ENCODE data around the gene IL36G.
"Not testable (repeated sequence)": the region's sequence is repeated elsewhere in the genome, so short reads cannot be mapped to it uniquely, and the experiment has no call there.

Gene IL36G

GRCh38 chr2:112977559-112978056, at the start of gene IL36G:
TSS of gene IL36G (plus strand) at chr2:112978006. CDS start at chr2:112978639, 633 bp downstream.
- no peak for DNase-seq

GRCh38 chr2:112933261-112933660, 44.5 kb upstream of the IL36G start:
- no peak for DNase-seq

GRCh38 chr2:112934117-112934516, 43.7 kb upstream of the IL36G start:
- DNase-seq = not testable (repeated sequence)

- DNase-seq = no peak
Observed at GRCh38 chr2:112936927-112937232, 40.9 kb upstream of the IL36G start.

- DNase-seq = no peak
Observed at GRCh38 chr2:112938904-112939303, 38.9 kb upstream of the IL36G start.

- no peak for DNase-seq
Observed at GRCh38 chr2:112939425-112939824, 38.4 kb upstream of the IL36G start.

- no peak for DNase-seq
Observed at GRCh38 chr2:112940859-112941625, 36.8 kb upstream of the IL36G start.

GRCh38 chr2:112941753-112942653, 35.8 kb upstream of the IL36G start:
- DNase-seq = peak; percentile 6

GRCh38 chr2:112942654-112943002, 35.2 kb upstream of the IL36G start:
- DNase-seq = no peak

- DNase-seq = no peak
Observed at GRCh38 chr2:112944971-112945370, 32.8 kb upstream of the IL36G start.

- DNase-seq = no peak
Observed at GRCh38 chr2:112946086-112946485, 31.7 kb upstream of the IL36G start.

- DNase-seq = no peak
Observed at GRCh38 chr2:112947374-112947773, 30.4 kb upstream of the IL36G start.

GRCh38 chr2:112949456-112949855, 28.4 kb upstream of the IL36G start:
- no peak for DNase-seq

GRCh38 chr2:112954364-112954763, 23.4 kb upstream of the IL36G start:
- no peak for DNase-seq

GRCh38 chr2:112957511-112957910, 20.3 kb upstream of the IL36G start:
- DNase-seq = no peak

- DNase-seq = peak; percentile 41
Observed at GRCh38 chr2:112958428-112959108, 19.2 kb upstream of the IL36G start.

- DNase-seq = no peak
Observed at GRCh38 chr2:112959109-112959812, 18.5 kb upstream of the IL36G start.

GRCh38 chr2:112960230-112960825, 17.5 kb upstream of the IL36G start:
- DNase-seq = no peak

GRCh38 chr2:112962308-112963175, 15.3 kb upstream of the IL36G start:
- DNase-seq = no peak

GRCh38 chr2:112967023-112967422, 10.8 kb upstream of the IL36G start:
- no peak for DNase-seq

GRCh38 chr2:112972423-112973086, 5.3 kb upstream of the IL36G start:
- no peak for DNase-seq
